Hypothalamus (tissue), 51 donors: Measurements from ENCODE around the gene CYB5R3.
"Not testable (repeated sequence)": the region's sequence is repeated elsewhere in the genome, so short reads cannot be mapped to it uniquely, and the experiment has no call there.

Experiments
- DNase-seq, 51 donors: peaks; one replicate each; lab custom pipeline; 2025; lab: John Stamatoyannopoulos, UW

CYB5R3 gene

DNA sequence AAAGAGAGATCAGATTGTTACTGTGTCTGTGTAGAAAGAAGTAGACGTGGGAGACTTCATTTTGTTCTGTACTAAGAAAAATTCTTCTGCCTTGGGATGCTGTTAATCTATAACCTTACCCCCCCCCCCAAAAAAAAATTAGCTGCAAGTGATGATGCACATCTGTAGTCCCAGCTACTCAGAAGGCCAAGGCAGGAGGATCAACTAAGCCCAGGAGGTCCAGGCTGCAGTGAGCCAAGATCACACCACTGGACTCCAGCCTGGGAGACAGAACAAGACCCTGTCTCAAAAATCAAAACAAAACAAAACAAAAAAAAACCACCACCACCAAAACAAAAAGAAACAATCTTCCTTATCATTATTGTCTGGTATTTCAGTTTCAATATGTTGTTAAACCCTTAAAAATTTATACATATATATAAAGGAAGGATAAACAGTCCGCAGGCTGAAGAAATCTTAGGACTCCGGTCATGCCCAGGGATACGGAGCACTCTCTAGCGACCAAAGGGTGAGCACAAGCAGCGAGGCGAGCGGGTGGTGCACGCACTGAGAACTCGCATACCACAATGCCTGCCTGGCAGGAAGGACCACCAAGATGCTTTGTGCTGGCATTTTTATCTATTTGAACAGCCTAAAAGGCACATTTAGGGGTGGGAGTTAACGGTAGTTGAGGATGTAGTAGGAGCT is 40.9 kb downstream of the CYB5R3 start:
- DNase-seq: peak in 19 of 51 donors; percentile 12 to 78 (median 40)

DNA sequence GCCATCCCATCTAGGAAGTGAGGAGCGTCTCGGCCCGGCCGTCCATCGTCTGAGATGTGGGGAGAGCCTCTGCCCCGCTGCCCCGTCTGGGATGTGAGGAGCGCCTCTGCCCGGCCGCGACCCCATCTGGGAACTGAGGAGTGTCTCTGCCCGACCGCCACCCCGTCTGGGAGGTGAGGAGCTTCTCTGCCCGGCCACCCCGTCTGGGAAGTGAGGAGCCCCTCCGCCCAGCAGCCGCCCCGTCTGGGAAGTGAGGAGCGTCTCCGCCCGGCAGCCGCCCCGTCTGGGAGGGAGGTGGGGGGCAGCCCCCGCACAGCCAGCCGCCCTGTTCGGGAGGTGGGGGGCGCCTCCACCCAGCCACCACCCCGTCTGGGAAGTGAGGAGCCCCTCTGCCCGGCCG is 41.6 kb downstream of the CYB5R3 start:
- not testable (repeated sequence) for DNase-seq

DNA sequence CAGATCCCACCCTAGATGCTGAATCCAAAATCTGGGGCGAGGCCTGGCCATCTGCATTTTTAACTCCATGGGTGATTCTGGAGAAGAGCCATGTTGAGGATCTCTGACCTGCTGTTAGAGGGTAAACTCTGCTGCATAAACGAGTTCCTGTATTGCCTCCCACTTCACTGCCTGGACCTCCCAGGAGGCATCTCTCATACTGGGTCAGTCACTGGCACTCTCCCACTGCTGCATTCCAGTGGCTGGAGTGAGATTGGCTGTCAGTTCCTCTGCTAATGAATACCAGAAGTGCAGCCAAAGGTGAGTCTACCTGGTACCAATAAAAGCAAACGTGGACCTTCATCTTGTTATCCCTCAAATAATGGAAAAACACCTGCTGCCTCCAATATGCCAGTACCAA is 44.8 kb downstream of the CYB5R3 start:
- no peak for DNase-seq

DNA sequence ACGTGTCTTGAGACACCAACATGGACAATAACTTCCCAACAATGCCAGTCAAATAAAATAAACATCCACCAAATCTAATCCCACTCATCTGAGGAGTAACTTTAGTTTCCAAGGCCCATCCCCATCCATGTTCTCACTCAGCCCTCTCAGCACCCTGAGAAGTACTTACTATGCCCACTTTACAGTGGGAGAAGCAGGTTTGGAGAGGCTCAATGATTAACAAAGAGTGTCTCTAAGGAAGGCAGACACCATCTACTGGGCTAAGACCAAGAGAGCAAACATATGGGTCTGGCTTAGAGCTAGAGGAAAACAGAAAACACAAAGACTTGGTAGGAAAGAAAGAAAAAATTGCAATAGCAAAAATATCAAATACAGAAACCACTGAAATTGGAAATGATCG is 45.8 kb downstream of the CYB5R3 start:
- DNase-seq: no peak

DNA sequence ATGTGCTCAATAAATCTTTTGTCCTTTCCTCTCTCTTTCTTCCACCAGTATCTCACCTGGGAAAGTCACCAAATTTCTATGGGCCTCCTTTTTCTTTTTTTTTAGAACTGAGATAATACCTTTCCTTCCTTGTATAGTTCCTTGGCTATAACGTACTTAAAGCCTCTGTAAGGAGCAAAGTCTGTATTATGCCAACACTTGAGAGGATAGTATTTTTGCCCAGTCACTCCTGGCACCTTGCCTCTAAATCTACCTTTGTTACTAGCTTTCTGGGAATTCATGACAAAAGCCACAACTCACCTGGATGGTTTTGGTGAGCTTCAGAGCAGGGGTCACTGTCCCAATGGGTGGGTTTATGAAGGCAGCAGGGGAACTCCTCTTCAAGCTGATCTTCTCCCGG is 46.7 kb downstream of the CYB5R3 start:
- DNase-seq: no peak

DNA sequence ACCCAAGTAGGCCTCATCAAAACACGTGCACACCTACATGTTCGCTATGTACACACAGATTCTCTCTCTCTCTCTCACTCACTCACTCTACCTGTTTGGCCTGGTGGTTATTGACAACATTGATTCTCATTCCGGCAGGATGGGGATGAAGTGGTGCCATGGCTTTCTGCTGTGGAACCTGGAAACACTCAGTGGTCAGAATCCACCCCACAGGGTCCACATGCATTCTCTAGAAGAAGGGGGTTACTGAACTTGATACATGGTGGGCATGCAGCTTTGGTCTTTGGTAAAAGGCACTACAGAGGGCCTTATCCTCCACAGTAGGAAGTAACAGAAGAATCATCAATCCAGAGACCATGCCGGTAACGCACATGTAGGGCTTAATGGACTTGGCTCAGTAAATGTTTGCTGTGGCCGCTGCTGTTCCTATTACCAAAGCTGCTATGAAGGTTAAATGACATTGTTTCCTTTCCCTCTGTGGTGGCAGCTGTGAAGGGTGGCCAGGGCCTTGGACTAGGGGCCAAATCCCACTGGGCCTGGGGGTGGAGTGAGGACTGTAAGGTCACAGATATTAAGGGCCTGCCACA is 47.2 kb downstream of the CYB5R3 start:
- no peak for DNase-seq

DNA sequence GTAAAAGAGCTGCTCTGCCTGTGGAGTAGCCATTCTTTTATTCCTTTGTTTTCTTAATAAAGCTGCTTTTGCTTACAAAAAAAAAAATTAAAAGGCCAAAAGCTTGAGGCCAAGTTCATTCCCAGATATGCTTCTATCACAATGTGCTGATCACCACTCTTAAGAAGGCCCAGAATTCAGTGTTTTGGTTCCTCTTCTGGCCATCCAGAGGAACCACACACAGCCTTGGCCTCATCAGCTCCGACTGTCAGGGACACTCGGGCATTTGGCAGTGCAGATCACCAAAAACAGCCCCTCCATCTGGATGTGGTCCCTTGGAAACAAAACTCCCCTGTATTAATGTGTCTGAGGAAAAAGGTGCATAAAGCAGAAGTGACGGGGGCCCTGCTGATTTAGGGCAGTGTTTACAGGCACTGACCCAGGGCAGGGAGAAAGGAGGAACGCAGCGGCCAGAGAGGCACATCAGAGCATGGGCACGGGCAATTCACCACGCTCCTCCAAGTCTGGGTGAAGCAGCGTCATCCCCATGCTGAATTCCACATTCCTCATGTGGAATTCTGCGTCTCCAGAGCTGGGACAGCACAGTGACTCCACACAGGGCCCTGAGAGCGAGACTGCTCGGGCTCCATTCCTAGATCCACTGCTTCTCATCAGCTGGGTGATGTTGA is 52.2 kb downstream of the CYB5R3 start:
- no peak for DNase-seq

DNA sequence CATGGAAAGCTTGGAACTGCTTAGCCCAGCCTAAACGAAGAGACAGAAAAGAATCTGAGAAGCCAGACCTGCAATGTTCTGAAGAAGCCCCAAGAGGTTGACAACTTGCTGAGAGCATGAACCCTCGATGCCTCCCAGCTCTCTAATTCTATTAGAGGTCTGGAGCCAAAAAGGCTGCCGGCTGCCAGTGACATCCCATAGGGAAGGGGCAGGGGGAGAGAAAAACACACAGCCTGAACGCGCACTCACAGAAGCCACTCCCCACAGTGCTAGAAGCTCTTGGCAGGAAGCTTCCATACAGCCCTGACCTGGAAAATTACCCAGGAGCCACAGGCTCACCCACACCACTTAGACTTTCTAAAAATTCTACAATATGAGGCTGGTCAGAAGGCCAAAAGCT is 52.9 kb downstream of the CYB5R3 start:
- no peak for DNase-seq

DNA sequence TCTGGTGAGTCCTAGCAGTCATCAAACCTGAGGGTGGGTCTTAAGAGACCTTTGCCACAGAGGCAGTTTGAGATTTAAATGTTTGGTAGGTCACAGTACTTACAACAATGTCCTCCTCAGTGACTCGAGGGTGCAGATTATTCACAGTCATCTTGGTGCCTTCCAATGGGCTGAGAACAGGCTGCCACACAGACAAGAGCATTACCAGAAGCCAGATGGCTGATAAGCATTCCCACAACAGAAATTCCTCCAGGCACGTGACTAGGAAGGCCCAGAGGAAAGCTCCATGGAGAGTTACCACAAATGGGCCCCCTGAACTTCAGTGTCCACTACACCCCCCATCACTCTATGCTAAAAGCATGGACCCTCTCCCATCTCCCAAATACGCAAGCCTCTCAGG is 53.8 kb downstream of the CYB5R3 start:
- DNase-seq: no peak

DNA sequence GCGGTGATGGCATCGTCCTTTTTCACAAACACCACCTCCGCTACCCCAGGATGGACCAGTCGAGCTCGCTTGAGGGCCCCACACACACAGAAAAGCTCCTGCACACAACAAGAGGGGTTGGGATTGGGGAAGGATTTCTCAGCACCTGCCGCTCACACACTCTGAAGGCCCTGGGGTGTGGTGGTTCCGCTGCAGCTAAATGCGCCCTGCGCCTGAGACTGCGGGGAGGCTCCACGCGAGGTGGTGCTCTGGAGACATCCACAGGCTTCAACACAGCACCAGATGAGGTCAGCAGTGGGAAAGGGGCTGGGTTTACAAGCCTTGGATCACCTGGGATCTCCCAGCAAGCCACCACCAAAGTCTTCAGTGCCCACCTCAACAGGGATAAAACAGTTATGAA is 57.2 kb downstream of the CYB5R3 start:
- no peak for DNase-seq

DNA sequence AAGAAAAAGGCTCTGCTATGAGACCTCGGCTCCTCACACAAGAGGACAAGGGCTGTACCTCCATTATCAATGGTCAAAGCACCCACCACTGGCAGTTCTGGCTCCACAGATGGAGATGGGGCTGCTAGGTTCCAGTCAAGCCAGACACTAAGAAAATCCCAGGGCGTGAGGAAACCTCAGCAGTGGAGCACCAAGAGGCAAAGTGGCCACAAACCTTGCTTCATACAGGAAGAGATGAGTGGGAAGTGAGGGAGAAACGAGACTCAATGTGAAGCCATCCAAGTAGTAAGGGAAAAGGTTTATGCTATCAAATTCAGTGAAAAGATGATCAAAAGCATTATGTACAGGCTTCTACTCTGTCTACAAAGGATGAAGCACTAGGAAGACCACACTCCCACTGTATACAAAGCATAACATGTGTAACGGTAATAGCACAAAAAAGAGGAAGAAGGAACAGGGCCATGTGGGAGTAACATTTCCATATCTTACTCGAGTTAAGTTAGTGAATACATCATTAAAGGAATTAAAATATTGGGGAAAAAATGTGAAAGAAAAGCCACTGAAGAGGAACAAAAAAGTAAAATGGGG is 61.5 kb downstream of the CYB5R3 start:
- DNase-seq: no peak

DNA sequence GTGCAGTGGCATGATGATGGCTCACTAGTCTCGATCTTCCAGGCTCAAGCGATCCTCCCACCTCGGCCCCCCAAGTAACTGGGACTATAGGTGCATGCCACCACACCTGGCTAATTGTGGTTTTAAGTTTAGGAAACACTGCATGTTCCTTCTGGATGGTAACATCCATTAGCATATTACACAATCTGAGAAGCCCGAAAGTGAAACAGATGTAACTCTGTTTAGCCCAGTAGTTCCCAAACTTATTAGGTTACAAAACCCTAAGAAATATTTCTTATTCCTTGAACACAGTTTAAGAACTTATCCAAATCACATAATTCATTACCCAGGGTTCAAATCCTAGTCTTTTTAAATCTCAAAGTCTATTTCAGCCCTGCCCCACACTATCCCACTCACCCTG is 62.8 kb downstream of the CYB5R3 start:
- DNase-seq: no peak

DNA sequence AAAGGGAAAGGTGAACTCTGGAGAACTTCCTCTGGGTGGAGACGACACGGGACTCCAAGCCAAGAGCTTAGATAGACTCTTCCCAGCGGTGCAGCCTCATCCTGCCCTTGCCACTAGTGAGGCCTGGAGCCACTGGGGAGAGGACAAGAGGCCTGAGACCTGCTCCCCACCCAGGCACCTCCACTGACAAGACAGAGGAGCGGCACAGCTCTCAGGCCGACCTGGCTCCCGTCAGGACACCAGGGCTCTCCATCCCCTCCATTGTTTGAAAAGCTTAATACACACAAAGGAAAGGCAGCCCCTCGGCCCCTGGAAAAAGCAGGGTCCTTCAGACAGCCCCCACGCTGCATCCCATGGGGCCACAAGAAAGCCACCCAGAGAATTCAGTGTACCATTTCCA is 64.1 kb downstream of the CYB5R3 start:
- no peak for DNase-seq

DNA sequence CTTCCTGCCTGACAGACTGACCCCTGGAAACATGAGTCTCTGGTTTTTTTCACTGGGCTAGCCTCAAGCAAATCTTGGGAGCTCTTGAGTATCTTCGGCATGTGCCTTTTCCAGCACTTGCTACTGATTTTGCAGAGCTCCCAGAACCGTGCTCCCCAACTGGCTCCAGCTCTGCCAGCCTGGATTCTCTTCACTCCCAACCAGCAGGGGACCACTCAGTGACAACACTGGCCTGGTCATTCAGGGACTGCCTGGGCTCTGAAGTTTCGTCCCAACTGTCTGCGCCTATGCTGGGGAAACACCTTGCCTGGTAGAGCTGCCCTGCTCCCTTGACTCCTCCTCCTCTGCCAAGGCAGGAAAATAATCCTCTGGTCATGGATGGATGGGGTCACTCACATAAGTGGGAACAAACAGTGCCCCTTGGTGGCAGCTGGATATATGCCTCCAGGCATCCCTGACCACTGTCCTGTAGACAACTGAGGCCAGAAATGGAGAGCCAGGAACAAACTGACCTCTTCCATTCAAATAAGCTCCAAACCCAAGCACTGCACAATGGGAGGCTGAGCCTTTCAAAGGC is 64.7 kb downstream of the CYB5R3 start:
- no peak for DNase-seq

DNA sequence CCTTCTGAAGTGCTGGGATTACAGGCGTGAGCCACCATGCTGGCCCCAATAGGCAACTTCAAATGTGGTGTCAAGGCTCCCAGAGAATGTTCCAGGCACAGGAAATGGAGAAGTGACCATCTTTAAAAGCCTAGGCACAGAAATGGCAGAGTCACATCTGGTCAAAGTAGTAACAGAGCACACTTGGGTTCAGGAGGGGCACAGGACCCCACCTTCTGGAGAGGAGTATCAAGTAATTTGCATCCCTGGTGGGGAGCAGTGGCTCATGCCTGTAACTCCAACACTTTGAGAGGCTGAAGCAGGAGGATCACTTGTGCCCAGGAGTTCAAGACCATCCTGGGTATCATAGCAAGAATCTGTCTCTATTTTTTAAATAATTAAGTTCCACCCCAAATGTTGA is 66.2 kb downstream of the CYB5R3 start:
- DNase-seq: no peak

DNA sequence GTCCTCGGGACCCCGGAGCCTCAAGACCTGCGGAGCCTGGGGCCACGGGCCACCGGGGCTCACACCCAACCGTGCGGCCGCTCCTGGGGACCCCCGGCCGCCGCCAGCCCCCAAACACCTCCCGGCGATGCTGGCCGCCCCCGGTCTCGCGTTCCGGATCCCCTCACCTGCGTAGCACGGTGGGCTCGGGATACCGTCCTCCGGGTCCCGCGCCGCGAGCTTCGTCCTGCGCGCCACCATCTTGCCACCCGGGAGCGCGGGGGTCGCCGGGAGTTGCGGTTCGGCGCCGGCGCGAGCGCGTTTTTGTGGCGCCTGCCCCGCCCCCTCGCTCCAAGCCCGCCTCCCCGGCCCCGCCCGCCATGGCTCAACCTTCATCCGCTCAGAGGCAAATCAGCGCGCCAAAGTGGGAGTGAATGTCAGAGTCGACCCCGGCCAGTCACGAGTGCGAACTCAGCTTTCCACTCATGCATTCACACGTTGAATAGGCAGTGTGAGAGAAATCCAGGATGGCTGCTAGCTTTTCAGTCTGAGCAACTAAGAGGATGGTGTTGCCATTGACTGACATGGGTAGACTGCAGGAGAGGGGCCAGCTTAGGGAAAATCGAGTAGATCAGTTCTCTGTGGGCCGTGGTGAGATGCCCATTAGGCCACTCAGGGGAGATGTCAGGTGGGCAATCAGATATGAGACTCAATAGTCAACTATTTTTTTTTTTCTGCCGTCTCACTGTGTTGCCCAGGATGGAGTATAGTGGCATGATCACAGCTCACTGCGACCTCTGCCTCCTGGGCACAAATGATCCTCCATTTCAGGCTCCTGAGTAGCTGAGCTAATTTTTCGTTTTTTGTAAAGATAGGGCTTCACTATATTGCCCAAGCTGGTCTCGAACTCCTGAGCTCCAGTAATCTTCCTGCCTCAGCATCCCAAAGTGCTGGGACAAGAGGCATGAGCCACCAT is 67.2 kb downstream of the CYB5R3 start:
- peak in 50 of 51 donors; percentile 9 to 84 (median 60) for DNase-seq

DNA sequence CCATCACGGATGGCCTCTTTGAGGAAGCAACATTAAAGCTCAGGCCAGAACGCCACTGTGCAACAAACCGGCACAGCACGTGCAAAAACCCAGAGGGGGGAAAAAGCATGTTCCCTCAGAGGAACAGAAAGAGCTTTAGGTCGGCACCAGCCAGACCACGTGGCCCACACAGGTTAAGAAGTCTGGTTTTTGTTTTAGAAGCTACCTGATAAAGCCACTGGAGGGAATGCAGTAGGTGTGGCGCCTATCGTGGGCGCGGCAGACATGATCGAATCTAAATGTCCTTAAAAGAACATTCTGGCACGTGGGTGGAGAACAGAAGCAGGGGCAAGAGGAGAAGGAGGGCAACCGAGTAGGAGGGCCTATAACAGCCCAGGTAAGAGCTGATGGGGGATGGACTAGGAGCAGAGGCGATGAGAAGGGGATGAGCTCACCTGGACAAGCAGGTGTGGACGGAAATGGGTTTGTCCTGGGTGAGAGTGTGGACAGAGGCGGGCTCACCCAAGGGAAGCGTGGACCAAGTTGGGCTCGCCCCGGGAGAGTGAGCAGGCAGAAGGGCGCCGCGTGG is 67.9 kb downstream of the CYB5R3 start:
- DNase-seq: not testable (repeated sequence)

DNA sequence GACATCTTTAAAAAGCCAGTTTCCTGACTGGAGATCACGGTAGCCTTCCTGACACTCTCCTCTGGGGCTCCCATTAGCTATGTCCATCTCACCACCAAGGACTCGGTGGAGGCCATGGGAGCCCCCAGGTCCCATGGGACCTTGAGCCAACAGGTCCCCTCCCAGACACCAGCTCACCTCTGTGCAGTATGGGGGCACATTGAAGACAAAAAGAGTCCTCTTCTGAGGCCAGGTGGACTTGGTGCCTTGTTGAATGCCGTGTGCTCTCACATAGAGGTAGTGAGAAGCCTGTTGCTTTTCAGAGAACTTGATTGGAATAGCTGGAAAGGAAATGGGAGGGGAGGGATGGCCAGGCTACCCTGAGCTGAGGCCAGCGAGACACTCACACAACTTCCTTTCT is 69.2 kb downstream of the CYB5R3 start:
- DNase-seq: not testable (repeated sequence)

DNA sequence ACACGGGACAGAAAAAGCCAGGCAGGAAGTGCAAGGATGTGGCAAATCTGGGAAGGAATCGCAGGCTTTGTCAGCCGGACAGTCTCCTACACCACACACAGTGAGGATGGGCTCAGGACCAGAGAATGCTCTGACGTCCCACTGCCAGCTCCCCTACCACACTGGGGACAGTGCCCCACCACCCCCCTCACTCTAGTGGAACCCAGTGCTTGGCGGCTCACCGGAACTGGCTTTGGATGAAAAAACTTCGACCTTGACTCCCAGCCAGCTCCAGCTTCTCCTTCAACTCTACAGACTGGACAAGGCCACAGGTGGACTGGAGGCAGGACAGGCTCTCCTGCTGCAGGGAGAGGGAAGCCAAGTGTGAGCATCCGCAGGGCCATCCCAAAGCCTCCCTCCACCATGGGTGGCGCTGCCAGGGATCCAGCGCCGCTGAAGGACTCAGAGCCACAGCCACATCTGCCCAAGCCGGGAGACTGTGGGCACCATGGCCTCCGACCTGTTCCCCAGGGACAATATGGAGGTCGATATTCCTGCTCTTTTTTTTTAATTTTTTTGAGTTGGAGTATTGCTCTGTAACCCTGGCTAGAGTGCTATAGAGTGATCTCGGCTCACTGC is 71.5 kb downstream of the CYB5R3 start:
- no peak for DNase-seq
